Left ventricle myocardium superior (tissue), 1 donor: ENCODE results near the gene COPG2. TPM values are rescaled to one million over a fixed set of nuclear protein-coding genes. Genes with fewer than 3 reads are reported as not detected.
A peak's percentile ranks its signal among the peaks of the same experiment; 100 is the strongest.
"Not testable (repeated sequence)": the region's sequence is repeated elsewhere in the genome, so short reads cannot be mapped to it uniquely, and the experiment has no call there.

ENCODE experiments used
- ATAC-seq: fragments of 200-7000 bp; cut with Tn5 transposase; one replicate; pipeline ENCODE4 v1.9.1; 2020; ENCODE audit warnings: mild to moderate bottlenecking, moderate library complexity
- DNase-seq: peaks from one replicate; pipeline ENCODE4 v3.0.0-alpha.2; 2020
- intact Hi-C: fragments of 100-400 bp; cut with micrococcal nuclease; formaldehyde crosslinking; loops from one replicate; pipeline ENCODE4 v1.11.0; 2022
- total RNA-seq: library from RNA; stranded (reverse); fragmentation: NEBNext Ultra II Directional; extraction: Animal tissue kit (Norgen Biotek cat#: 25700); gene quantifications from one replicate; pipeline ENCODE4 v1.2.1, GENCODE V29; 2021
- donor health status: DM: no; HTN: yes; CAD: no; lungs with severe emphysema.

COPG2 gene
- total RNA-seq, 1 donor from 2014 or later, result 19.2 TPM

DNA sequence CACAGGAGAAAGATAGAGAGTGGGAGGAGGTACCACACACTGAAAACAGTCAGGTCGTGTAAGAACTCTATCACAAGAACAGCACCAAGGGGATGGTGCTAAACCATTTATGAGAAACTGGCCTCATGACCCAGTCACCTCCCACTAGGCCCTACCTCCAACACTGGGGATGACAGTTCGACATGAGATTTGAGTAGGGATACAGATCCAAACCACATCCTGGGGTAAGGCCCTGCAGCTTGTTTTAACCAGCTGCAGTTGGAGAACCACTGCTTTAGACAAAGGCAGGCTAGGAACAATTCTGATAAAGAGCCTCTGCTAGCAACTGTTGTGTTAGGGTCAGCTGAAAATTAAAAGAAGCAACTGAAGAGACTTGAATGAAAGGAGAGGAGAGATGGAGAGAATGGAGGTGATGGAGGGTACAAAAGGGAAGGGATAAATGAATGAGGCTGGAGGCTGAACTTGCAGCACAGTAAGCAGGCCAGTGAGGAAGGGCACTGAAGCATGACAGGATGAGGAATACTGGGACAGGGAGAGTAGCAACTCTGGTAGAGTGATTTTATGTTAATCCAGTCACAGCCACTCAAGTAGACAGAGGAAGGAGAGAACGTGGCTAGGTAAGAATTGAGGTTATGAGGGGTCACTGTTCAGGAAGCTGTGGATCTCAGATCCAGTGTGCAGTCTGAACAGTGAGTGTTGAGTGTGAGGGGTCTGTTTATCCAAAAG lies 153.1 kb downstream of the COPG2 start:
- intact Hi-C loops, result no loop called here
- ATAC-seq, result no peak
- DNase-seq, result no peak

DNA sequence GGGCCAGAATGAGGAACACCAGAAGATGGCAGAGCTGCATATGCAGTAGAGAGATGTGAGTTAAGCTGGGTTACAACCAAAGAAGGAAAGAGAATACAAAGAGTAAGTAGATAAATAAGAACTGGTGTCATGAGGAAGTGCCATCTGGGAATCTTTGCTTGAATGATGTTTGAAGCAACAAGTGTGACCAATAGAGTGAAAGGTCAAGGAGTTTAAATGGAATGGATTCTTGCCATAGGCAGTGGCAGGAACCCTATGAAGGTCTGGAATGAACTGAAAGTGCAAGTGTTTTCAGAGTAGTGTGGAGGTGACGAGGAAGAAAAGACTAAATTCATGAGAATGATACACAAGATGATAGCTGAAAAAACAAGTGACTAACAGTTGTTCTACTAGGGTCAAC lies 155.1 kb downstream of the COPG2 start:
- no peak for DNase-seq
- no peak for ATAC-seq
- intact Hi-C loops, result no loop called here

DNA sequence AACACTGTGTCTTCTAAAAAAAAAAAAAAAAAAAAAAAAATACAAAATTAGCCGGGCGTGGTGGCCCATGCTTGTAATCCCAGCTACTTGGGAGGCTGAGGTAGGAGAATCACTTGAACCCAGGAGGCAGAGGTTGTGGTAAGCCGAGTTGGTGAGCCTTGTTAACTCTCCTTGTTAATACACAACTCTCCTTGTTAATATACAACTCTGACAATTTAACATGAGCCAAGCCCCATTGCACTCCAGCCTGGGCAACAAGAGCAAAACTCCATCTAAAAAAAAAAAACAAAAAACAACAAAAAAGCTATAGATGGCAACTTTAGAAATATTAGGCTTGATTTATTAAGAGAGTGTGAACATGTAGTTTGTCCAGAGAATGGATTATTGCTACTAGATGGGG lies 156.5 kb downstream of the COPG2 start:
- intact Hi-C loops, ATAC-seq, DNase-seq: not testable (repeated sequence)

DNA sequence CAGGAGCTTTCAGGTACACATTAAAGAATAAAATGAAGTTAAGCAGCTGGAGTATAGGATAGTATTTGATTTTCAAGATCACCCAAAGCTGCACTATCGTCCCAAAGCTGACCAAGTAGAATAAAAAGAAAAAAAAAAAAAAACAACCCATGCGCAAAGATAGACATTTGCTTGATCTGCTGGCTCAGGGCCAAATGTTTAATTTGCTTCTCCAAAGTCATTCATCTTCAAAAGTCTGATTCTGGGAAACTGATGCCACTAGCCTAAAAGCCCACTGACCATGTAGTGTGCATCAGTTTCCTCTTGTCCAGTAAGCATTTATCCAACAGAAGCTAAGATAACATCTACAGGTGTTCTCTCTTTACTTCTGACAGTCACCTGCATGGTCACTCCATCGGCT lies 162.2 kb downstream of the COPG2 start:
- no peak for DNase-seq
- intact Hi-C loops, result no loop called here
- no peak for ATAC-seq

DNA sequence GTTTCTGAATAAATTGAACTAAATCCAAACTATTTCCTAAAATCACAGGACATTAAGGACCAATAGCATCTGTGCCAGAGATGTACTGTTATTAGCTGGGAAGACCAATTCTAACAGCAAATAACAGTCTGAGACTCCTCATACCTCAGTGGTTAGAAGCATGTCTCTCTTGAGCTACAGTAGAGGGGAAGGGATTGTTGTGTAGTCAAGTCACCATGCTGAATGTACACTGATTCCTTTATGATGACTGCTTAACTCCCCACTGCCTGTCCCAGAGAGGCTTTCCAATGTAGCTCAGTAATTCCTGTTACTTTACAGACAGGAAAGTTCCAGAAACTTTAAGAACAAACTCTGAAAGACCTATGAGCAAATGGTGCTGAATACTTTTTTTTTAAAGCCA lies 162.8 kb downstream of the COPG2 start:
- no peak for ATAC-seq
- intact Hi-C loops, result no loop called here
- no peak for DNase-seq

DNA sequence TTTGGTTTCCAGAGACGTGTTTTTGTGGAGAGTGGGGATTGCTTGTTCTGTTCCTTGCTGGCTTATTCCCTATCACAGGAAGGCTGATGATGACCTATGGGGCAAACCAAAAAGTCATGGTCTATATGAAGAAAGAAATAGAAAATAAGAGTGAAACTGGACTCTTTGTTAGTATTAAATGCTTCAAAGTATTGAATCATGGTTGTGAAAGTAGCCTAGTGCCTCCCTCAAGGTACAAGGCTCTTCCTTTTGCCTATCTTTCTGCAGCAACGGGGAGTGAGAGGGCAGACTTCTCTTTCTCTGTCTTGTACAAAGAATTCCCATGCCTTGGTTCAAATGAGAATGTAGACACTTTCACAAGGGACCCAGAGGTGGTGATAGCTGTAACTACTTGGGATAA lies 167.6 kb downstream of the COPG2 start:
- no peak for DNase-seq
- intact Hi-C loops, result no loop called here
- no peak for ATAC-seq

DNA sequence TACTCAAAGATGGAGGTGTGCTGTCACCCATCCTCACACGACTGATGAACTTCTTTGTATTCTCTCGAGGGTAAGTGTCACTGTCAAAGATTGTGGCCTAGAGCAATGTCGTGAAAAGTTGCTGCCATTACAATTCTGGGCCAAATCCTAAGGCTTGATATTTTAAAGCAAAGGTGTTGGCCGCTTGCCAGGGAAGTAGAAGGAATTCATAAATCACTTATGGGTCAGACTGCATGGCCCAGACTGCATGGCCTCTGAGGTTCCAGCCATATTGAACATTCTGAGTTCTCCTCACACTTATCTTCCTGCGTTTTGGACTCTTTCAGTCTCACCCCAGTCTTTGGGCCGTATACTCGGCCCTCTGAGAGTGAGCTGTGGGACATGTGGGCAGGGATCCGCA lies 168.1 kb downstream of the COPG2 start:
- no peak for ATAC-seq

DNA sequence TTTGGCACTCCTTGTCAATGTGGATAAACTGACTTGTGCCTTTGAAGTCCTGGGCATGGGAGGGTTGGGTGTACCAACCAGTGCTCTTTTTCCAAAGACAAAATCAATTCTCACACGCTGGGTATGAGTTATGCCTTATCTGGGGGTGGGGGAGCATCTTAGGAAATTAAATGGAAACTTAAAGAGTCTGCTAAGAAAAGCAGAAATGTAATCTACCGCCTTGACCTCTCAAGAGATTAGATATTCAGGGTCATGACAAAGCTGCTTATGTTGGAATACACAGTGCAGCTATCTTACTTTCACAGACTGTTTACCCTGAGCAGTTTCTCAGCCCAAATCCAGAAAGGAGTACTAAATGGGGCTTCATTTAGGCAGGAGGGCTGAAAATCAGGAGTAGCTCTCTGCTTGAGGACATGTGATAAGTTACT lies 174.1 kb downstream of the COPG2 start:
- intact Hi-C loops, result no loop called here
- ATAC-seq (no peak), DNase-seq (no peak)

More for the DNA sequence above, 168.1 kb downstream of the COPG2 start:
- no peak for DNase-seq
- intact Hi-C loops, result no loop called here

DNA sequence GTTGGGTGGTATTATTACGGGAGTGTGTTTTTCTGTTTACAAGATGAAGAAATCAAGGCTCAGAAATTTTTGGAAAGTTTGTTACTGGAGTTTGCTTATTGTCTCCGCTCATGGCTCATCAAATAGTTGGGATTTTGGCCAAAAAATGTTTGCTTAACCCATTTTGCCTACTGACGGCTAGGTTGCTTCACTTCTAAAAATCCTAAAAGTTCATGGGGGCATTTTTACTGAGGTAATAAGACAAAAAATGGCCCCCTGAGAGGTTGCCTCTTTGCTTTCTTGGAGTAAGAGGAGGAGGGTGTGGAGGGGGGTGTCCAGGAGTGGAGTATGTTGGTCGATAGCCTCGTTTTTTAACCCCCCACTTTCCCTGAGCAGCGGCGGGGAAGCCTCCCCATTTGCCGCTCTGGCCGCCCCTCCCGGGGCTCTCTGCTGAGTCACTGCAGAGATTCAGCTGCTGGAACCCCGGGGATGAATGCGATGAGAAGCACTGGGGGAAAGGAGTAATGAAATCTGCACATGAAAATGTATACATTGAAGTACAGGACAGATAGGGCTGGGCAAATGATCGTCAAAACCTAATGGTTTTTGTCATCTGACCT lies 175.2 kb downstream of the COPG2 start:
- intact Hi-C loops, result no loop called here
- no peak for DNase-seq
- no peak for ATAC-seq

DNA sequence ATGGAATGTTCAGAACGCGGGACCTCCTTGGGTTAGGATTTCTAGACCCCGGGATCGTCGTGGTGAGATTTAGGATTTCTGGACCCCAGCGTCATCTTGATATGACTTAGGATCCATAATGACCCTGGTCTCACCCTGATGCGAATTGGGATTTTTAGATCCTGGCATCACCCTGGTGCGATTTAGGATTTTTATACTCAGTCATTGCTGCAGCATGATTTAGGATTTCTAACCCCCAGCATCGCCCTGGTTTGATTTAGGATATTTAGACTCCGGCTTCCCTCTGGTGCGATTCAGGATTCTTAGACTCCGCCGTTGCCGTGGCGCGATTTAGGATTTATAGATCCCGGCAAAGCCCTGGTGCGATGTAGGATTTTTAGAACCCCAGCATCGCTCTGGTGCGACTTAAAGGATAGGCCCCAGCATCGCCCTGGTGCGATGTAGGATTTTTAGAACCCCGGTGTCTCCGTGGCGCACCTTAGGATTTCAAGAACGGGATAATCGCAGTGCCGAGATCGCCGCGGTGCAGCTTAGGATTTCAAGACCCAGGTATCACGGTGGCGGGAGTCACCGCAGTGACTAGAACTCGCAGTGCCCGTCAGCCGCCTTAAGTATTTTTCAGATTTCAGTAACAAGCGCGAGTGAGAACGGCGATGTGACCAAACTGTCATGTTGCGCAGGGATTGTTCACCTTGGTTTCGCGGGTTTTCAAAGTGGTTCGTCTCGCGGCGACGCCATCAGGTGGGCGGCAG lies 175.8 kb downstream of the COPG2 start:
- DNase-seq (no peak), ATAC-seq (no peak)
- intact Hi-C loops, result no loop called here

DNA sequence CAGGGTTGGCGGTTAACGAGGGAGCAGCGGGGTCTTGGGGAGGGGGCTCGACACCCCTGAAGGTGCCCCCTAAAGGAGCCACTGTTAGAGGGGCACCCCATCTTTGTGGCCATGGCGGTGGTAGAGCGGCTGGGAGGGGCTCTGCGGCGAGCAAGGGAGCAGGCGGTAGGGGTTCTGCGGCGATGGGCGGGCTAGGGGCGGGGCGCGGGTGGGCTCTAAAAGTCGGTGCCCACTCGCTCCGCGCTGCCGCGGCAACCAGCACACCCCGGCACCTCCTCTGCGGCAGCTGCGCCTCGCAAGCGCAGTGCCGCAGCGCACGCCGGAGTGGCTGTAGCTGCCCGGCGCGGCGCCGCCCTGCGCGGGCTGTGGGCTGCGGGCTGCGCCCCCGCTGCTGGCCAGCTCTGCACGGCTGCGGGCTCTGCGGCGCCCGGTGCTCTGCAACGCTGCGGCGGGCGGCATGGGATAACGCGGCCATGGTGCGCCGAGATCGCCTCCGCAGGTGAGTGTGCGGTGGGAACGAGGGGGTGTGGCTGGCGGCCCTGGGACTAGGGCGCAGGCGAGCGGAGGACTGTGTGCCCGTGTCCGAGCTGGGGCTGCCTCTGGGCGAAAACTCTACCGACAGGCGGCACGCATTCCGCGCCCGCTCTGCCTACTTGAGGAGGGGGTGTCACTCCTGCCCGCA lies 176.6 kb downstream of the COPG2 start, which contains the start of gene MEST:
TSS of gene MEST (plus strand) at position 245 of the 682 bp plus-strand sequence. CDS start at position 474, 229 bp downstream.
- ATAC-seq, result peak; percentile 57
- DNase-seq, result peak; percentile 31
- intact Hi-C loops, result no loop called here

DNA sequence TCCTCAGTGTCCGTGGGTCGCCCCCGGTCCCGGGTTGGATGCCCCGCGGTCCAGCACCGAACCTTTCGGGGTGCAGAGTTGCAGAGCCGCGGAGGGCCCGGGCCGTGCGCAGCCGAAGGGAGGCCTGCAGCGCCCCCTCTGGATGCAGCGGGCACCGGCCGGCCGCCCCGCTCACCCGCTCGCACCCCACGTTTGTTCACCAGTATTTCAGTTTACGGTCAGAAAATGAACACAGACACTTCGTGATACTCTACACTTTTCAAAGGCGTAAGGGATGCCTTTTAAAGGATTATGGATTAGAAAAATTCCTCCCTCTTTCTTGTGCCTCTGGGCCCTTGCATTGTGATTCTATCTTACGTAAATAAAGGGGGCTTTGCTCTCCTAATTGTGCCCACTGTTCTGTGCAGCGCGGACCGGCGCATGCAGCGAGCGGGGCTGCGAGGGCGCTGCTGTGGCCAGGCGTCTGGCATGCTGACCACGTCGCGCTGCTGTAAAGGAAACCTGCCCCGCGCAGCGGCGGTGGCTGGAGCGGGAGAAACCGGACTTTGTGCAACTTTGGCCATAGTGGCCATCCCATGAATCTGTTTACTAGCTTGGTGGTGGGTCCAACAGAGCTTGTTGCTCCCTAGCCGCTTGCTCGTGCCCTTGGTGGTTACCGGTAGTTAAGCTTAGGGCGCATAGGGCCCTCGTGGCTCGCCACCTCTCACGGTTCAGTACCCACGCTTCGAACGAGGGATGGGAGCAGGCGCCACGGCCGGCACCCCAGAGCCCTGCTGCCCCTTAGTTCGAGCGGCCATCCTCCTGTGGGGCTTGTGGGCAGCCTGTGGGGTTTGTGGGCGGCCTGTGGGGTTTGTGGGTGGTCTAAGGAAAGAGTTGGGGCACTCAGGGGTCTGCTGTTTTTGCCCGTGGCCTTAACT lies 177.4 kb downstream of the COPG2 start:
- intact Hi-C loops, result no loop called here
- peak; percentile 54 for DNase-seq
- ATAC-seq, result peak; percentile 71

DNA sequence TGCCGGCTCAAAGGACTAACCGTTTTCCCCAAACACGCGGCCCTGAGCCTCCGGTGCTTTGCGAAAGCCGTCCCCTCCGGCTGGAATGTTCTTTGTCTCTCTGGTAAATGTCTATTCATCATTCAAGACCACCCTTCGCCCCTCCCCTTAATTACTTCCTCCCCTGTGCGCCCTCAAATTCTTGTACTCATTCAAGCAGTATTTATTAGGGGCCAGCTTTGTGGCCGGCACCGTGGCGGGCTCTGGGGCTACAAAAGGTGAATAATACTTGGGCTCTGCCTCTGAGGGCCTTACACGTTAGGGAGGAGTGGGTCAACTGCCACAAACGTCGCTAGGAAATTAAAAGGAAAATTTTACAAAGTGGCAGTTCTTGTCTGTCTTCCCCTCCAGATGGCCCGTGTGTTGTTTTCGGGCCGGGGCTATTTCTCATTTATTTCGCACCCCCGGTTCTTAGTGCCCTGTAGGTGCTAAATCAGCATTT lies 178.2 kb downstream of the COPG2 start:
- ATAC-seq, result no peak
- intact Hi-C loops, result no loop called here

DNA sequence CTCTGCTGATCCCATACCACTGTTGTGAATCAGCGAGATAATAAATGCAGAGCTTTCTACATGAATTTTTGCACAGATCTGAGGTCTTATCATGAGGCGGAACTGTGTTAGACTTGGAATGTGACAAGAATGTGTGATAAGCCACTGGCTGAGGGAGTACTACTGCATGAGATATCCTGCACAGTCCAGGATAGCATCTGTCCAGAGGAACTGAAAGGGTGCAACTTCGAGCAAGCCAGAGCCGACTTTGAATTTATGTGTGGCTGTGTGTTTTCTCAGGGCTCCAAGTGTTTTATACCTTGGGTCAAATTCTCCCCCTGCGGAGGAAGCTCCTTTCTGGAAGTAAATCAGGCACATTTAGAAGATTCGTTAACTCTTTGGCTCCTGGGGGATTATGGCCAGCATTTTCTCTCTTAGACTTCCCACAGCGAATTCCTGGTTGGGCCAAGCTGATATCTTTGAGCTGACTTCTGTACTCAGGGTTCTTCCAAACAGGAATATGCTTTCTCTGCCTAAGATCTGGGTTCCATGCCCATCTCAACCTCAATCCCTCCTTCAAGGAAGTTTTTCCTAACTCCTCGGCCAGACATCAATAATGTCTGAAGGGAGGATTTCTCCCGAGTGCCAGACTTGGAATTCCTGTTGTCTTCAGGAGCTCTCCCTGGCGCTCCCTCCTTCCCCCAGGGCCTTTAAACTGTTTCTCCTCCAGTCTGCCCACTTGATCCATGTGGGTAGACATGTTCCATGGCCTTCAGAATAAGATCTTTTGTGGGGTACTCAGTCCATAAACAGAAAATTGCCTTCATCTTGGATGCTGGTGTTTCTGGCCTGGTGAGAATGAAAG lies 179.2 kb downstream of the COPG2 start:
- DNase-seq (no peak), ATAC-seq (no peak)
- intact Hi-C loops, result no loop called here

More for the DNA sequence above, 178.2 kb downstream of the COPG2 start:
- no peak for DNase-seq

DNA sequence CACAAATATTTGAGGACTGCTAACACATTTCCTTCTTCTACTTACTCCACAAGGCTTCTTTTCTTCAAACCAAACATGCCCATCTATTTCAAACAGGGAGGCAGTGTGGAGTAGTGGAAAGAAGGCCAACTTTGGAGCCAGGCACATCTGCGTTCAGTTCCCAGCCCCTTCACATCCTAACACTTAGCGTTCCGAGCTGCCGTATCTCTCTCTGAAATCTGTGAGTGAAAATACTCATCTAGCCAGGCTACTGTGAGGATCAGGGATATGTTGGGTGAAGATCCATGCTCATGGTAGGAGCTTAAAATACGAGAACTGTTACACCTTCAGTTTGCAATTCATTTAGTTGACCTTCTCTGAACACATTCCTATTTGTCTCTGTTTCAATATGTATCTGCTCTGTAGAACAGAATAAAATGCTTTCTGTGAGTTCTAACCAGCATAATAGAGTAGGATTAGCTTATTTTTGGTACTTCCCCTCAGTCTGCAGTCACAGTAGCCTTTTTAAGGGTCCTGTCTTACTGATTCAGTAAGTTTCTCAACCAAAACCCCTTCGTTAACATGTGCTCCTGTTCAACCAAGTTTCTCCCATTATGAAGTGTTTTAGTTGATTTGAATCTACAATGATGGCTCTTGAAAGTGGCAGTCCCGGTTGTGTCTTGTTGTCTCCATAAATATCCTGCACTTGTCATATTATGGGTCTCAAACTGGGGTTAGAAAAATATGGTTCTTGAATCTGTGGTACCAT lies 180.0 kb downstream of the COPG2 start:
- no peak for ATAC-seq
- intact Hi-C loops, result no loop called here
- no peak for DNase-seq

DNA sequence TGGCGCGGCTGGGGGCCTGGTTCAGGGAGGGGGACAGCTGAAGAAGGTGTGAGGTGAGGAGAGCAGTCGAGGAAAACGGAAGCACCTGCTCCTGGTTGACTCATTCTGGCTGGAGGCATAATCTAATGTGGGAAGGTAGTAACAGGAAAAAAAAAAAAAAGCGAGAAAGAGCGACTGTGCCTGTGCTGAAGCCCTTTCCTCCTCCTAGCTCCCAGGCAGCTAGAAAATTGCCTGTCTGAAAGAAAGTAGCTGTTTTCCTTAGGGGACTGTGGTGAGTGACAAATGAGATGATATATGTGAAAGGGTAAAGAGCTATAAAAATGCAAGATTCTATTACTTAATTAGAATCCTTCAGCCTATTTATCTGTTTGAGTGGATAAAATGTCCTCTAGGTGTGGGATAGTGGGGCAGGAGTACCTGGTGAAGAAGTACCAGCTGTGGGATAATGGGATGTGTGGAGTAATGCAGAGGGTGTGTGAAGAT lies 181.6 kb downstream of the COPG2 start:
- intact Hi-C loops, result no loop called here
- no peak for ATAC-seq
- no peak for DNase-seq
